HG02943 (cell line): ENCODE results near the gene LRRC4.

ENCODE experiments used
- ATAC-seq: cut with Tn5 transposase; IDR thresholded peaks from one replicate; pipeline ENCODE4 v1.9.1; 2021; ENCODE audit warnings: mild to moderate bottlenecking, low read depth, moderate library complexity; ENCODE audit not compliant: unreplicated experiment

LRRC4 gene

DNA sequence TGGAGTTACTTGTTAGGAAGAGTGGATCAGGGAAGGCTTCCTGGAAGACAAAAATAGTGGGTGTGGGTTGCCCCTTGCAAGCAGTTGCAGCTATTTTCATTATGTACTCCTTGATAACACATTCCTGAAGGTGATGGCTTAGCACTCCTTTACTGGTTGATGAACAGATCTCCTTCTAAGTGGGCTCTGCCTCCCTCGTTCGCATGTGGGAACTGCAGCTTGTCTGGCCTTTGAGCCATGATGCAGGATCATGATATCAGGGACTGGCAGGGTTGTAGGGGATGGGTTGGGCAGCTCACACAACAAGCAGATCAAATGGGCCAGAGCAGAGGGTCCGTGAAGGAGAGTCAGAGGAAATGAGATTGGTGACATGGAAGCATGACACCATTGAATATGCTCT lies 28.8 kb upstream of the LRRC4 start:
- ATAC-seq = no peak

DNA sequence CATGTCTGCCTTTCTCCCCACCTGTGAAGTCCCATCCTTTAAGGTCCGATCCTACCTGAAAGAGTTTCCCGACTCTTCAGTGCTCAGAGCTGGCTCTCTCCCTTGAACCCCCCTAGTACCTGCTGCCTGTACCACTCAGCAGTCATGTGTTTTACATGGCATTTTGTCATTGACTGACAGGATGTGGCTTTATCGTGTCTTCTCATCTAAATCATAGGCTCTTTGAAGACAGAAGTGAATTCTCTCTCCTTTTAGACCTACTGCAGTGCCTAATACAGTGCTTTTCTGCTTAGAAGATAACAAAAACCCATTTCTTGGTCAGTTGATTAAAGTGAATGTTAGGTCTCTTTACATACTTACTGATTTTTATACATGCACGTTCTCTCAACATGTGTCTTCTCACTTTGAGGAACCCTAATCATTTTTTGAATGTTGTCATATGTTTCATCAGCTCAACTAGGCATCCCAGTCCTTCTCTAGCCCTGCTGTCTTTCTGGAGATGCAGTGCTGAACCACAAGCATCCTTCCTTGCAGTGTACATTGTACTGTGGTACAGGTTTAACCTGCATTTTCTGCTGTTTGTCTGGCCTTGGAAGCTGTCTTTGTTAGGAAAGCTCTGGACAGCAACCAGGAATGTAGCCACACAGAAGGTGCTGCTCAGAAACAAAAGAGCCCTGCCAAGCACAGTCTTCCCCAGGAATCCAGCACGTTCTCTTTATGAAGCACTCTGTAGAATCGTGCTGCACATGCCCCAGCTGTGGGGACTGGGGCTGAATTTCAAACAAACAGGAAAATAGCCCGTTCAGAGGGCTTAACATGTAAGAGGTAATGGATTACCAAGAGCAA lies 28.1 kb upstream of the LRRC4 start:
- ATAC-seq = no peak

DNA sequence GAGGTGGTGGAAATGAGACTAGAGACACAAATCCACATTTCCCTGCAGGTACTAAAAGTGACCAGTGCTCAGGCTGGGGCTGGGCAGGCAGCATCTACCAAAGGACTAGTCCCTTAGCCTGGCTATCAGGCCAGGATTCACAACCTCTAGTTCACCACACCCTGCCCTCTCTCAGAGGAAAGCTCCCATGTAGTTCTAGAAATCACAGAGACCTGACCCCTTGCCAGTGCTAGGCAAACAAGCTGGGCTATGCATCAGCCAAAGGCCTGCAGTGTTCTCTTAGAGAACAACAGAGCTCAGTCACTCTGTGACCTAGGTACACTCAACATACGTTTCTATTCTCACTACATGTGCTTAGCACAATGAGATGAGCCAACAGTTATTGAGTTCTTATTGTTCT lies 26.7 kb upstream of the LRRC4 start:
- no peak for ATAC-seq

DNA sequence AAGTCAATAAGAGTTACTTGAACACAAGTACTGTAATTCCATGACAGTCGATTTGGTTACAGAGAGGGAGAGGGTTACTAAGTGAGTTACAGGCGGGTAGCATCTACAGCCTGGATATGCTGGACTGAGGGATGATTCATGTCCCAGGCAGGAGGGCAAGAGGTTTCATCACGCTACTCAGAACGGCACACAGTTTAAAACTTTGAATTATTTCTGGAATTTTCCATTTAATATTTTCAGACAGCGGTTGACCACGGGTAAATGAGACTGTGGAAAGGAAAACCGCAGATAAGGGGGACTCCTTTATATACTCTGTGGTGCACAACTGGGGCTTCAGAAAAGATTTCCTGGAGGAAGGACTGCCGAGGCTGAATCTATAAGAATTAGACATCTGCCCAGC lies 25.7 kb upstream of the LRRC4 start:
- ATAC-seq = no peak

DNA sequence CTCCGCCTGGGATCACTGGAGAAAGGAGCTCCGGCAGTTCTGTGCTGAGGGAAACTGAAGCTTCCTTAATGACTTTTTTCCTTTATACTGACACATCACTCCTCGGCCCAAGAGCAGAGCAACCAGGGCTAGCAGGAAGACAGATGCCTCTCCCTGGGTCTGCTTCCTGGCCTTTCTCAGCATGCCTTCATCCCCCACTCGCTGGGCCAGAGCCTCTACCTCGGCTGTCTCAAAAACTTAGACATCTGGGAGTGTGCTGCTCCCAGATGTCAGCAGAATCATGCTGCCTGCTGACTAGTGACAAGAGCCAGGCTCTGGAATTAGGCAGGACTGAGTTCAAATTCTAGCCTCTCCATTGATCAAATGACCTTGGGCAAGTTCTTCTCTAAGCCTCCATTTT lies 24.4 kb upstream of the LRRC4 start:
- no peak for ATAC-seq

DNA sequence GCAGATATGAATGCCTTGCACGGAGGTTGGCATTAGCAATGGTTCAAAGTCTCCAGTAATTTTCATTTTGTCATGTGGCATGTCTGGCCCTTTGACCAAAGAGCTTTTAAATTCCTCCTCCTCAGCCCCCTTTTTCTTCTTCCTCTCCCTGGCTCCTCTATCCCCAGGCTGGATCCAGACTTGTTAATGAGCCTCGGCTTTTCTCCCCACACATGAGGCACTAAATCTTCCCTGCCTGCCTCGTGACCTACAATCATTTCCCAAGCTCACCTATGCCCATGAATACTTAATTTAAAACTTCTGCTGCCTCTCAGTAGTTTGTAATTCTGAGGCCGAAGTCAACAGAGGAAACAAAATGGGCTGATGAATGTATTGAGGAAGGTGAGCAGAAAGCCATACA lies 23.3 kb upstream of the LRRC4 start:
- no peak for ATAC-seq

DNA sequence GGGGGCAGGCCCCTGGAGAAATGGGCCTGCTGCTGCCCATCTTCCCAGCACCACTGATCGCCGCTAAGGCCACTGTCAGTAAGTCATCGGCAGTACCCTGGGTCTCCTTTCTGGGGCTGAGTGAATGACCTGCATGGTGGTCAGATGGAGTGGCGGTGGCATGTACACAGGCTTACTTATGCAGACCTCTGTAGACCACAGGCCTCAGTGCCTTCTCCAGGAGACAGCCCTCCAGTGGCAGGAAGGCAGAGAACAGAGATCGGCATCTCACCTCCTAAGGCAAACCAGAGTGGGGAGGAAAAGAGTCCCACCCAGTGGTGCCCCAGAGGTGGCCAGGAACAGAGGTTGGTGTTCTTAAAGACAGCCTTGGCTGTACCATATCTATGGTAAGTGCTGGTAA lies 22.8 kb upstream of the LRRC4 start:
- no peak for ATAC-seq

DNA sequence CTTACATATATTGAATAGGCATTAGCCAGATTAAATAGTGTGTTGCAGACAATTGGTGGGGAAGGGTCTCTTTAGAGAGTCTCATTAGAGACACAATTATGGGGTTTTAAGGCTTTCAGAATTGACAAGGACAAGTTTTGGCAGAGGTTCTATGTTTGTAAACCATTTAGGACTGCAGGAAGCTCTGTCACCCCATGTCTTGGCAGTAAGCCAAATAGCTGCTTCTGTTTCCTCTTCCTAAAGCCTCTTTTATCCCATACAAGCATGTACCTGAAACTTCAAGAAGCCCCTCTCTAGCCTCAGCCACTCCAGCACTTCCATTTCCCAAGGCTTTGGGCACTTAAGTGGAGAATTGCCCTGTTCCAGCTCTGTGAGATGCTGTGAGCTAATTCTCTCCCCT lies 21.8 kb upstream of the LRRC4 start:
- no peak for ATAC-seq

DNA sequence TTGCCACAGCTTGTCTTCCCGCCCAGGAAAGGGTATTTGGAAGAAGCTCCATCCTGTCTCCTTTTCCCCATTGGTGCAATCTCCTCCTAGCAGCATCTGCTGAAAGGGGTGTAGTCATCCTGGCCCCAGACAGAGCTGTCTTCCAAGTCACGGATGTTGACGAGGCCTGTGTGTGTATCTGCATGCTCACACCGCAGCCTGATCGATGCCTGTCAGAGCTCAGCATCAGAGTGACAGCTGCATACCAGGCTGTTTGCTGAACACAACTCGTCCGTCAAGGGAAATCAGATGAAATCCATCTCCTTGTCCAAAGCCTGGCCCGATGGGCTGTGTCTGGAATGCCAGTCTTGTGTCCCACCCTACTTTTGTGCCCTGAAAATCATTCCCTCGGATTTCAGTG lies 21.2 kb upstream of the LRRC4 start:
- ATAC-seq = no peak

DNA sequence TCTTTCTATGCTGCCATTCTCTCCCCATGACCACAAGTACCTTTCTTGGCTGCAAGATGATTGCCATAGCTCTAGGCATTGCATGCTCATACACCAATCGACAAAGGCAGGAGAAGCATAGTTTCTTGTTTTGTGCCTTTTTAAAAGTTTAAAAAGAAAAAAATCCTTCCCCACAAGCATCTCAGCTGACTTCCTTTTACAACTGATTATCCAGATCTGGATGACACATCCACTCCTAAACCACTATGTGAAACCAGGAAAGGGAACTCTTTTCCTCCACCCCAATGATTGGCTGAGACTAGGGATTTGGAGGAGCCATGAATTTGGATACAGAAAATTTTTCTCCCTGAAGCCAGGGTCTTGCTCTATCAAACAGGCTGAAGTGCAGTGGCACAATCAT lies 14.5 kb upstream of the LRRC4 start:
- no peak for ATAC-seq

DNA sequence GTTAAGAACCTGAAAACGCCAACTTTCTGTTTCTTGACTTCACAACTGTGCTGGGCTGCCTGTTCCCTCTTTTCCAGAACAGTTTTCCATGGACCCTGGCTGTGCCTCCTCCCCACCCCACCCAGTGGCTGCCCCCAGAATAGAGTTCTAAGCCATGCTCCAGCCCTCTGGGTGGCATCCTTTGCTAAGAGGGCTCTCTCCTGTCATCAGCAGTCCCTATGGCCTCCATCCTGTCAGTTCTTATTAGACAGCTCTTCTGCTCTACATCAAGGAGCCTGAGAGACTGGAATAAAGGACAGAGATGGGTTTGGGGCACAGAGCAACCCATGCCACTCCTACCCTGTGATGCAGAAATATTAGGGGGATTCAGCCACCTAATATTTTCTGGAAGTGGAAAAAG lies 13.9 kb upstream of the LRRC4 start:
- no peak for ATAC-seq

DNA sequence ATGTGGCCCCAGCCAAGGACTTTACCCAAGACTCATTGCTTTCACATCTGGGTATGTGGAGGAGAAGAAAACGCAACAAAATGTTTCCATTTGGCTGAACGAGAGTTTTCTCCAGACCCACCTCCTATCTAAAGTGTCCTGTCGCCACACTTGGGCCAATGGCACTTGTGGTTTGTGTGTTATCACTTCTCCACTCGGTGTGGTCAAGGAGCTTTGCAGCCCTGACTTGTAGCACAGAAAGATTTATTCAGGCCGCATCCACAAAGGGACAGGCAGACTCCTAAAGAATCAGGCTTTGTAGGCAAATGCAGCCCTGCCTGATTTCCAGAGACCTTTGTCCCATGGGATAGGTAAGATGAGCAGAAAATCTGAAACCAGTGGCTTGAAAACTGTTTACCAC lies 12.8 kb upstream of the LRRC4 start:
- no peak for ATAC-seq

DNA sequence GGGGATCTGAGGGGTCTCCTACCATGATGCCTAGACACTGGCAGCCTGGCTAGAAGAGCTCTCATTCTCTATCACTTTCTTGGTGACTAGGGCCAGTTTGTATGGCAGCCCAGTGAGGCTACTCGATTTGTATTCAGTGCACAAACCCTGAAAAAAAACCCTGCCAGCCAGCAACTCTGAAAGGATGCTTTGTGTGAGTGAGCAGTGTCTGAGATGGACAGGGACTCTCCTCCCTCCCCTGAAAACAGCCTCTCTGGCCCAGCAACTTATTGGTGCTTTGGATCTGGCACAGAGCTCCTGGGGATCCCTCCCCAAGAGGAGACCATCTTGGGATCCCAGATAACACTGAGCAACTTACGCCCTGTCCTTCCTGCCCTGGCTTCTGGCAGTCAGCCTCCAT lies 10.8 kb upstream of the LRRC4 start:
- no peak for ATAC-seq

DNA sequence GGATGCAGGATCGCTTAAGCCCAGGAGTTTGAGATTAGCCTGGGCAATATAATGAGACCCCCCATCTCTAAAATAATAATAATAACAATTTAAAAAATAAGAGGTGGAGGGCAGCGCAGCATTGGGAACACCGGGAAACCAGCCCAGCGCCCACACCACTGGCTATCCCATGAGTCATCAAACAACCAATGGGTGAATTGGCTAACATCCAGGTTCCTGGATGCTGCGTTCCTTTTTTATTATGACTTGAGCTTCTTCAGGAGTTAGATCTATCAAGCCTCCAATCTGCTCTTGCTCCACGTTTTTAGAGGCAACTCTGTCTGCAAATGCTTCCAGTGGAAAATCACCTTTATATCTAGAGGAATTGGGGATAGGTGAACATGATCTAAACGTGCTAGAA lies 10.0 kb upstream of the LRRC4 start:
- ATAC-seq = no peak

DNA sequence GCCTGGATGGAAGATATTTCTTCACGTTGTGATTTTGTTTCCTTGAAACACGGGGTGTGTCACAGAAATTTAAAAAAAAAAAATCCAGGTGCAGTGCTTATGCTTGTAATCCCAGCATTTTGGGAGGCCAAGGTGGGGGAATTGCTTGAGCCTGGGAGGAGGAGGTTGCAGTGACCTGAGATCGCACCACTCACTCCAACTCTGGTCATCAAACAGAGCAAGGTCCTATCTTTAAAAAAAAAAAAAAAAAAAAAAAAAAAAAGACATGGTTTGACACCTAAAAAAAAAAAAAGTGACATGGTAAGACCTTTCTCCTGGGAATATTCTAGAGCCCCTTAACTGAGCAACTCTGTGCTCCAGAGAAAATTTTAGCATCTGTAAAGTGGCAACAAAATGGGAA lies 9.0 kb upstream of the LRRC4 start:
- no peak for ATAC-seq

DNA sequence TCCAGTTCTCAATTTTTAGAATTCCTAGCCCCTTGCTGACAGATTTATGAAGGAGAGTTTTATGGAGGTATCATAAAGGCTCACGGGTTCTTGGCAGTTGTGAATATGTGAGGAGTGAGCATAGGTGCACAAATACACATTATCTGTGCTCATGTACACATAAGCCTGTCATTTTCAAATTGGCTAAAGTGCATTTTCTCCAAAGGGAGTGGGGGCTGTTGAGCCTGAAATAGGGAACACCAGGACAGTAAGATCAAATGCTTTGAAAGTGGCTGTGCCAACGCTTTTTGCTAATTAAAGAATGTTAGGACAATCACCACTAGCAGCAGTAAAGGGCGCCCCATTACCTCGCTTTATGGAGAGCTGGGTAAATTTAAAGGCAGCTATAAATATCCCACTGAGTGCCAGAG lies 8.3 kb upstream of the LRRC4 start:
- ATAC-seq = no peak

DNA sequence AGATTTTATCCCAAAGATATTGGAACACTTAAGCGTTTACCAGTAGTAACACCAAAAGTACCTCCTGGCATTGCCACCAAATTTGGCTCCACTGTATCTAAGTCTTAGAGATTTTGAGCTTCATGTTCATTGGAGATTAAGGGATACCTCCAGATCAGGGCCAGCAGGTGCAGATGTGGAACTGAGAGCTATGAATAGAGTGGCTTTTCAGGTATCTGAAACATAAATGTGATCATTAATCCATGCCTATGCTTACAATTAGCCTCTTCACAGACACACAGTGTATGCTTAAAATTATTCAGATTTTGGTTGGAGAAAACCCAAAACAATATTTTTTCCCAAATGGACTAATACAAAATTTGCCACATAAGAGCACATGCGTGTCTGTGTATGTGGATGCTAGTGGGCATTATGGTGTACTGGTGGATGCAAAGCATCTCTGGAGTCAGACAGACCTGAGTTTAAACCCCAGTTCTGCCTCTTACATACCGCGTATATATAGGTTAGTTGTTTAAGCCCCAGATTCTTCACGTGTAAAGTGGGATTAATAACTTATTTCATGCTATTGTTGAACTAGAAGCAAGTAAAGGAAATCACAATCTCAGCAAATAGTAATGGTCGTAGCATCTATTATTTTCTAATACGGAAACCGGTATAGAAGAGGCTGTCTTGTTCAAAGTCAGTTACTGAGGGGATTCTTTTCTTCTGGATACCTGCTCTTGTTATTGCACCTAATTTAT lies 6.8 kb upstream of the LRRC4 start:
- ATAC-seq = no peak

DNA sequence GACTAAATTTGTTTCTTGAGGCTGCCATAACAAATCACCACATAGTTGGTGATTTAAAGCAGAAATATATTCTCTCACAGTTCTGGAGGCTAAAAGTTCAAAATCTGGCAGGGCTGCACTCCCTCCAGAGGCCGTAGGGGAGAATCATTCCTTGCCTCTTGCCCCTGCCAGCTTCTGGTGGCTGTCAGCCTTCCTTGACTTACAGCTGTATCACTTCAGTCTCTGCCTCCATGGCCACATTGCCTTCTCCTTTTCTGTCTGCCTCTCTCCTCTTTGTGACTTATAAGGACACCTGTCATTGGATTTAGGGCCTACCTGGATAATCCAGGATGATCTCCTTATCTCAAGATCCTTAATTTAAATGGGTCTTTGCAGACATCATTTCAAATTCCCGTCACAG lies 5.8 kb upstream of the LRRC4 start:
- ATAC-seq = no peak

DNA sequence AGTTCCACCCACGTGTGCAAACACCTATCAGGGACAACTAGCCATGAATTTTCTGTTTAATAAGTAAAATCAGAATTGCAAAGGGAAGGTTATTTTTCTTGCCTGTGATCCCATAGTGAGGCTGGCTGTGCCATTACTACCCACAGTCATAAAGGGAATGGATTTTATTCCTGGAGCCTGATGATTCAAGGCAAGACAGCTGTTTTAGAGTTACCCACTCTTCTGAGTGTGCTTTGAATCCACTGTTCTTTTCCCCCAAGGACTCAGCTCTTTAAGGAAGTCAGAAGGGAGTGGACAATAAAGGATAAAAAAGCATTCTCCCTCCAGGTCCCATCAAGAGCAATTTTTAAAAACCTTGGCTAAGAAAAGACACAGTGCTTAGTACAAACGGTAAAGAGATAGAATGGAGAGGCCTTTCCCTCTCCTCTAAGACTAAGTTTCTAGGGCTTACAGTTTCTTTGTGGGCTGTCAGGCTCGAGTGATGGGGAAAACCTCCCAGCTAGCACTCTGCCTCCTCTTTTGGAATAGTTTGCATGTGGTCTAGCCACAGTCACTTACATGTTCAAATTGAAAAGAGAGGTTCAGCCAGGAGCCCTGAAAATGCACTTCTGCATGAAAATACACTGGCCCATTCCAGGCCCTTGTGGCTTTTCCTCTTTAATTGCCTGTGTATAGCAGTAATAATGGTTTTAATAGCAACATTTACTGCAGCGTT lies 5.1 kb upstream of the LRRC4 start:
- no peak for ATAC-seq

DNA sequence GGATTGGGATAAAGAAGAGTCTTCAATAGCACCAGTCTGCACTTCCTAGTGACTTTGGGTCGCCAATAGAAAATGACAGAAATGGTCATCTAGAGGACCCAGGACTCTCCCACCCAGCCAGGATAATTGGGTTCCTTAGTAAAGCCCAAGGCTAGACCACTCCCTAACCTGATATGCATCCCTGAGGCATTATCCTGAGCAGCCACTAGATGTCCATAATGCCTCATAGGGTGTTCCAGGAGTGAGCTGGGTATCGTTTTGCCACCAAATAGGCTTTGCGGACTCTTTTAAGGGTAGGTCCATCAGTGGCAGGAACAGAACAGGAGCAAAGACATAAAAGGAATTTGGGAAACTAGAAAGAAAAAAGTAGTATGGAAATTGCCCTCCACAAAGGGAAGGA lies 4.5 kb upstream of the LRRC4 start:
- no peak for ATAC-seq

DNA sequence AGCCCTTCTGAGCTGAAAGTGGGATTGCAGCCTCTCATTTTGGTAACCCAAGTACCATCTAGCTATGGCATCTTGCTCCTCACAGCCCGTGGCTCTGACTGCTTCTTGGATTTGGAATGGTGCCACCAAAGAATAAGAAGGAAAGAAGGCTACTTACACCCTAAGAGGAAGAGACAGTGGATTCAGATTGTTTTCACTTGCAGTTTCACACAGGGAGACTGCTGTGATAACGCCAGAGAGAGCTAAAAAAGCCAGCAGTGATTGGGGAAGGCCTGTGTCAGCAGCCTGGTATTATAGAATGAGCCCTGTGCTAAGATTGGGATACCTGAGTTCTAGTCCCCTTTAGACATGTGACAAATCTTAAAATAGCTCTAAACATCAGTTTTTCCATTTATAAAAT lies 3.6 kb upstream of the LRRC4 start:
- no peak for ATAC-seq

DNA sequence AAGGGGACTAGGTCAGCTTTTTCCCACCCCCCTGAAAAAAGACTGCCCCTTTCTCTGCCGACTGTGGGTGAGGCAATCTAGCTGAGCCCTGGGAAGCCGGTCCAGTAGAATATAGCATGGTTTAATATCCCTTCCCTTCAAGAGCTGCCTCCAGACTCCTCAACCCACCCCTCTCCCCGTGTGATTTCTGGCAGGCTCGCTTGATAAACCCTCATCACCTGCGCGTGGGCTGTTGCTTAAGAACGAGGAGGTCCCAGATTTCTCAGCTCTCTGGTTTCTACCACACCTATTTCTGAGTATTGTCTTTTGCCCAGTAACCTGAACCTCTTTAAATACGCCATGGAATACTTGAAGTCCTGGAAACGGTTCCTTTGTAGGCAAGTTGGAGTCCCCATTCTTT lies 2.0 kb upstream of the LRRC4 start:
- ATAC-seq = no peak
